HuH-7 (cell line): Measurements from ENCODE around the gene CDH22.

ENCODE experiments used
- DNase-seq: peaks from one replicate; pipeline ENCODE4 v3.0.0; 2011; ENCODE audit warnings: low spot score

CDH22 gene

GRCh38 chr20:46308258-46309157 is at the start of gene CDH22:
CDH22 (minus strand) TSS chr20:46308498; CDS start chr20:46251294, 57,204 bp downstream.
- peak; percentile 93 for DNase-seq

- DNase-seq: no peak
Measured at GRCh38 chr20:46357030-46357514, 48.8 kb upstream of the CDH22 start.

GRCh38 chr20:46356195-46357029 is 48.1 kb upstream of the CDH22 start:
- DNase-seq: no peak

GRCh38 chr20:46355778-46356177 is 47.5 kb upstream of the CDH22 start:
- no peak for DNase-seq

- DNase-seq: no peak
Measured at GRCh38 chr20:46354920-46355654, 46.8 kb upstream of the CDH22 start.

- no peak for DNase-seq
Measured at GRCh38 chr20:46354207-46354555, 45.9 kb upstream of the CDH22 start.

GRCh38 chr20:46353500-46354206 is 45.4 kb upstream of the CDH22 start:
- no peak for DNase-seq

- no peak for DNase-seq
Measured at GRCh38 chr20:46352370-46352938, 44.2 kb upstream of the CDH22 start.

- no peak for DNase-seq
Measured at GRCh38 chr20:46351357-46352058, 43.2 kb upstream of the CDH22 start.

GRCh38 chr20:46350986-46351267 is 42.6 kb upstream of the CDH22 start:
- no peak for DNase-seq

GRCh38 chr20:46350201-46350985 is 42.1 kb upstream of the CDH22 start:
- no peak for DNase-seq

GRCh38 chr20:46349742-46350056 is 41.4 kb upstream of the CDH22 start:
- no peak for DNase-seq

- DNase-seq: peak; percentile 85
Measured at GRCh38 chr20:46349035-46349741, 40.9 kb upstream of the CDH22 start.

GRCh38 chr20:46347841-46348803 is 39.8 kb upstream of the CDH22 start:
- no peak for DNase-seq

GRCh38 chr20:46346770-46347169 is 38.5 kb upstream of the CDH22 start:
- no peak for DNase-seq

GRCh38 chr20:46344488-46345162 is 36.3 kb upstream of the CDH22 start:
- no peak for DNase-seq

- DNase-seq: no peak
Measured at GRCh38 chr20:46343975-46344357, 35.7 kb upstream of the CDH22 start.
